Transverse colon (tissue), 3 donors: Measurements from ENCODE around the gene KLF3.

Source experiments
- CTCF ChIP-seq, 5 experiments: fragments of 200-600 bp in 3 of 5; fragments of 450-650 bp in 2 of 5; sonication (generic) in 3 of 5; IDR thresholded peaks; 1 replicate in 2 of 5; 2 replicates in 3 of 5; pipeline ENCODE4 v1.5.1; 2016 to 2017; ENCODE audit warnings: antibody characterized with exemption in 5 of 5, inconsistent platforms in 3 of 5, mild to moderate bottlenecking in 2 of 5, moderate library complexity in 1 of 5
- EP300 ChIP-seq: sonication (generic); formaldehyde crosslinking; IDR thresholded peaks from one replicate; pipeline ENCODE4 v1.6.1; 2017; ENCODE audit warnings: antibody characterized with exemption, low read depth

- no peak for TF ChIP-seq CTCF (IDR thresholded peaks at IDR 0.05)
- no peak for TF ChIP-seq EP300
Measured at GRCh38 chr4:38672074-38672396, 8.0 kb downstream of the KLF3 start.
